Vagina (tissue), 2 donors: ENCODE measurements around the gene PIK3R1. TPM values are rescaled to one million over a fixed set of nuclear protein-coding genes. Genes with fewer than 3 reads are reported as not detected.

Experiments
- DNase-seq, 2 donors: peaks; one replicate each; pipeline ENCODE4 v3.0.0-alpha.2; 2017; ENCODE audit errors: extremely low spot score in 2 of 2
- H3K27ac ChIP-seq: fragments of 200-600 bp; sonication (generic); one replicate; pipeline ENCODE4 v1.5.1; 2019
- H3K27me3 ChIP-seq: fragments of 200-600 bp; sonication (generic); one replicate; pipeline ENCODE4 v1.5.1; 2019
- H3K36me3 ChIP-seq, 2 donors: fragments of 200-600 bp; sonication (generic); one replicate each; pipeline ENCODE4 v1.5.1; 2017 to 2019
- H3K4me1 ChIP-seq: fragments of 200-600 bp; sonication (generic); one replicate; pipeline ENCODE4 v1.5.1; 2019
- H3K4me3 ChIP-seq, 2 donors: fragments of 200-600 bp; sonication (generic); 1 replicate in 1 of 2; 2 replicates in 1 of 2; pipeline ENCODE4 v1.5.1; 2016 to 2019
- H3K9me3 ChIP-seq: fragments of 200-600 bp; sonication (generic); one replicate; pipeline ENCODE4 v1.5.1; 2019
- POLR2A ChIP-seq, 2 donors: fragments of 450-650 bp; IDR thresholded peaks; one replicate each; pipeline ENCODE4 v1.6.1; 2017; ENCODE audit warnings: antibody characterized with exemption in 2 of 2, mild to moderate bottlenecking in 2 of 2, moderate library complexity in 2 of 2
- POLR2AphosphoS5 ChIP-seq, 2 donors: sonication (generic); formaldehyde crosslinking; IDR thresholded peaks; one replicate each; pipeline ENCODE4 v1.9.0; 2017; ENCODE audit warnings: antibody characterized with exemption in 2 of 2, mild to moderate bottlenecking in 2 of 2, low read depth in 1 of 2; ENCODE audit not compliant: insufficient read depth in 1 of 2
- intact Hi-C: fragments of 100-400 bp; cut with DNase I; formaldehyde crosslinking; loops from one replicate; pipeline ENCODE4 v1.15.1; 2023
- total RNA-seq: library from RNA; depleted of rRNA; stranded (reverse); fragments of >200 nt; gene quantifications from one replicate; pipeline ENCODE4 v1.2.3, GENCODE V29; 2016
- TF ChIP-seq, protein P1 (sequence below), 3 experiments: fragments of 450-650 bp in 2 of 3; fragments of 200-600 bp in 1 of 3; sonication (generic) in 1 of 3; IDR thresholded peaks; one replicate each; pipeline ENCODE4 v1.5.1; 2017 to 2019; ENCODE audit warnings: antibody characterized with exemption in 3 of 3, mild to moderate bottlenecking in 2 of 3, moderate library complexity in 2 of 3

The PIK3R1 gene
- total RNA-seq, 1 donor from 2014 or later = 134 TPM

DNA sequence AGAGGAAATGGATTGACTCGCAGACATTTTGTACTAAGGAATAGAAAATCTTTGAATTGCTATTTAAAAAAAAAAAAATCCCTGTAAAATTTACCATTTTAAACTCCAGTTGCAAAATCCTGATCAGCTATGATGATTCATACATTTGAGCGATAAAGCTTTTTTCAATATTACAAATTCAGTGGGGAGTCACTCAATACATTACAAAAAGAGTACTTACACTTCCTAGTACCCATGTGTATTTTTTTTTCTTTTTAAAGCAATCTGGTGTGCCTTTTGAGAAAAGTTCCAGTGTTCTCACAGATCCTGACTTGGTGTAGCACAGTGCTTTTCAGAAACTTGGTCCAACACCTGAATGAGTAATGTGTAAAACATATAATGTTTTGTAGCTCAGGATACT, 54.3 kb downstream of the PIK3R1 start:
- peaks cover 0 to 10% of the 10 kb centered on the region in 2 donors for H3K36me3 ChIP-seq
- TF ChIP-seq, protein P1, sequence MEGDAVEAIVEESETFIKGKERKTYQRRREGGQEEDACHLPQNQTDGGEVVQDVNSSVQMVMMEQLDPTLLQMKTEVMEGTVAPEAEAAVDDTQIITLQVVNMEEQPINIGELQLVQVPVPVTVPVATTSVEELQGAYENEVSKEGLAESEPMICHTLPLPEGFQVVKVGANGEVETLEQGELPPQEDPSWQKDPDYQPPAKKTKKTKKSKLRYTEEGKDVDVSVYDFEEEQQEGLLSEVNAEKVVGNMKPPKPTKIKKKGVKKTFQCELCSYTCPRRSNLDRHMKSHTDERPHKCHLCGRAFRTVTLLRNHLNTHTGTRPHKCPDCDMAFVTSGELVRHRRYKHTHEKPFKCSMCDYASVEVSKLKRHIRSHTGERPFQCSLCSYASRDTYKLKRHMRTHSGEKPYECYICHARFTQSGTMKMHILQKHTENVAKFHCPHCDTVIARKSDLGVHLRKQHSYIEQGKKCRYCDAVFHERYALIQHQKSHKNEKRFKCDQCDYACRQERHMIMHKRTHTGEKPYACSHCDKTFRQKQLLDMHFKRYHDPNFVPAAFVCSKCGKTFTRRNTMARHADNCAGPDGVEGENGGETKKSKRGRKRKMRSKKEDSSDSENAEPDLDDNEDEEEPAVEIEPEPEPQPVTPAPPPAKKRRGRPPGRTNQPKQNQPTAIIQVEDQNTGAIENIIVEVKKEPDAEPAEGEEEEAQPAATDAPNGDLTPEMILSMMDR (IDR thresholded peaks at IDR 0.05) = no peak
- TF ChIP-seq POLR2AphosphoS5 (IDR thresholded peaks at IDR 0.05; ENCODE audit: insufficient read depth in 1 of 2, low read depth in 1 of 2) (no peak), POLR2A (IDR thresholded peaks at IDR 0.05) (no peak)
- H3K4me3 ChIP-seq = no peak overlapping the region
- H3K27me3 ChIP-seq = no peaks in the 10 kb centered on the region
- intact Hi-C loops = no loop called here
- no peak for DNase-seq
- H3K9me3 ChIP-seq = no peaks in the 10 kb centered on the region
- peaks cover 89% of the 10 kb centered on the region for H3K4me1 ChIP-seq
- no peak overlapping the region for H3K27ac ChIP-seq

GRCh38 chr5:68270399-68270975, 54.9 kb downstream of the PIK3R1 start:
- Histone ChIP-seq H3K27me3 (no peaks in the 10 kb centered on the region), H3K36me3 (peaks cover 0 to 11% of the 10 kb centered on the region in 2 donors), H3K4me3 (no peak overlapping the region), H3K9me3 (no peaks in the 10 kb centered on the region), H3K4me1 (peaks cover 83% of the 10 kb centered on the region), H3K27ac (no peak overlapping the region)
- intact Hi-C loops = no loop called here
- TF ChIP-seq, protein P1 (IDR thresholded peaks at IDR 0.05) = no peak
- TF ChIP-seq POLR2AphosphoS5 (IDR thresholded peaks at IDR 0.05; ENCODE audit: insufficient read depth in 1 of 2, low read depth in 1 of 2) (no peak), POLR2A (IDR thresholded peaks at IDR 0.05) (no peak)
- DNase-seq = no peak

- H3K27ac ChIP-seq = no peak overlapping the region
- TF ChIP-seq, protein P1 (IDR thresholded peaks at IDR 0.05) = no peak
- TF ChIP-seq POLR2A (IDR thresholded peaks at IDR 0.05) = no peak
- TF ChIP-seq POLR2AphosphoS5 (IDR thresholded peaks at IDR 0.05; ENCODE audit: insufficient read depth in 1 of 2, low read depth in 1 of 2) = no peak
- H3K36me3 ChIP-seq = peaks cover 0 to 17% of the 10 kb centered on the region in 2 donors
- no peak for DNase-seq
- intact Hi-C loops = no loop called here
- H3K9me3 ChIP-seq = no peaks in the 10 kb centered on the region
- H3K4me3 ChIP-seq = no peak overlapping the region
- peaks cover 81% of the 10 kb centered on the region for H3K4me1 ChIP-seq
- no peaks in the 10 kb centered on the region for H3K27me3 ChIP-seq
These were observed 55.6 kb downstream of the PIK3R1 start for GRCh38 chr5:68271124-68271523.

GRCh38 chr5:68272289-68272688, 56.7 kb downstream of the PIK3R1 start:
- TF ChIP-seq, protein P1 (IDR thresholded peaks at IDR 0.05) = peak in 1 of 3 experiments; percentile 43
- no peak for TF ChIP-seq POLR2A (IDR thresholded peaks at IDR 0.05)
- H3K4me1 ChIP-seq = peaks cover 71% of the 10 kb centered on the region
- no peak for DNase-seq
- no peaks in the 10 kb centered on the region for H3K9me3 ChIP-seq
- peak overlapping the region; percentile 8 for H3K27ac ChIP-seq
- intact Hi-C loops = no loop called here
- H3K36me3 ChIP-seq = peaks cover 0 to 22% of the 10 kb centered on the region in 2 donors
- H3K4me3 ChIP-seq = no peak overlapping the region
- no peaks in the 10 kb centered on the region for H3K27me3 ChIP-seq

- Histone ChIP-seq H3K9me3 (no peaks in the 10 kb centered on the region), H3K27me3 (no peaks in the 10 kb centered on the region), H3K4me1 (peaks cover 64% of the 10 kb centered on the region), H3K27ac (peak overlapping the region; percentile 9), H3K36me3 (peaks cover 0 to 36% of the 10 kb centered on the region in 2 donors), H3K4me3 (no peak overlapping the region)
- TF ChIP-seq, protein P1 (IDR thresholded peaks at IDR 0.05) = no peak
- TF ChIP-seq POLR2A (IDR thresholded peaks at IDR 0.05) (no peak), POLR2AphosphoS5 (IDR thresholded peaks at IDR 0.05; ENCODE audit: insufficient read depth in 1 of 2, low read depth in 1 of 2) (no peak)
- DNase-seq = no peak
- intact Hi-C loops = no loop called here
These were observed 58.3 kb downstream of the PIK3R1 start for GRCh38 chr5:68273717-68274409.
